NCI-H146 (cell line): ENCODE measurements around the gene EMP3.

Source experiments
- DNase-seq: peaks from one replicate; lab custom pipeline; 2025; lab: John Stamatoyannopoulos, UW

EMP3 gene

DNA sequence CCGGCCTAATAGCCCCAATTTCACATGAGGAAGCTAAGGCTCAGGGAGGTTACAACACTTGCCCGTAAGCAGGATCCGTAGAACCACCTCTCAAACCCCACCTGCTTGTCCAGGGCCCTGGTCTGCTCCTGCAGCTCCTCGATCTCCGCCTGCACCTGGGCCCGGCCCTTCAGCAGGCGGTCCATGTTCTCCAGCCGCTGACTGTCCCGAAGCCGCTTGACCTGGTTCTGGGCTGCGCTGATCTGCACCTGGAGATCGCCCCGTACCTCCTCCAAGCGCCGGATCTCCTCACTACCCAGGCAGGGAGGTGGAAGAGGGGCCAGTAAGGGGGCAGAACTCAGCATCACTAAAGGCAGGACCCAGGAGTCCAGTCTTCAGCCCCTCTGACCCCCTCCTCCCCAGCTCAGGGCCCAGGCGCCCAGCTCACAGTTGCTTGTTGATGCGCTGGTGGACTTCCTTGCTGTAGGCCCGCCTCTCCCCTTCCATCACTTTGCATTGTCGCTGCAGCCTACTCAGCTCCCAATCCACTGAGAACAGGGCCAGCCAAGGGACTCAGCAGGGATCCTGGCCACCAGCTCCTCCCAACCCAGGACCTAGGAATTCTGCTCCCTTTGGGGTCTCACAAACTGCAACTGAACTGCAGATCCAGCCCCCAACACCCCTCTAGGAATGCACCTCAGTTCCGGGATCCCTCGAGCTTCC lies 6.9 kb upstream of the EMP3 start:
- DNase-seq, result no peak

DNA sequence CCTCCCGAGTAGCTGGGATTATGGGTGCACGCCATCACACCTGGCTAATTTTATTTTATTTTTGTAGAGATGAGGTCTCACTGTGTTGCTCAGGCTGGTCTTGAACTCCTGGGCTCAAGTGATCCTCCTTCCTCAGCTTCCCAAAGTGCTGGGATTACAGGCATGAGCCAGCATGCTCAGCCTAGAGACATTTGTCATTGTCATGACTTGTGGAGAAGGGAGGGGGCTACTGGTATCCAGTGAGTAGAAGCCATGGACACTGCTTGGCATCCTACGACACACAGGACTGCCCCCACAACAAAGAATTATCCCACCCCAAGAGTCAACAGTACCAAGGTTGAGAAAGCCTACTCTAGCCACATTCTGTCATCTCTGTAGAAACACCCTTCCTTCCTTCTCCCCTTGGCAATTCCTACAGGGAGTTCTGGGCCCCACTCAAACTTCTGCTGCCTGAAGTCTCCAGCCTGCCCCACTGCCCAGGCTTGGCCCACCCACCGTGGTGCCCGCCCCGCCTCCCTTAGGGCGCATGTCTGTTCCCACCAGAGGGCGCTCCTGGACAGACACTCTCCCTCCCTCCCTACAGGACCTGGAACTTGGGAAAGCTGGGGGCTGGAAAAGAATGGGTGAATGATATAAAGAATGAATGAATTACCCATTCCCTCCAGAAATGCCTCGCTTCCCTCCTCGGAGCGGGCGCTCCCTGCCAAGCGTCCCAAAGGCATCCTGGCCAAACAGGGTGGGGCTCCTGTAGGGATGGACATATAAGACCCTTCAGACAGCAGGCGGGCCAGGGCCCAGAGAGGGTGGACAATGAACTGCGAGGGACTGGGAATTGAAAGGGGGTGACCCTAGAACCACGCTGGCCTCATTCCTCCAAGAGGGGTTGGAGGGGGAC lies 5.5 kb upstream of the EMP3 start:
- DNase-seq, result peak; percentile 83

DNA sequence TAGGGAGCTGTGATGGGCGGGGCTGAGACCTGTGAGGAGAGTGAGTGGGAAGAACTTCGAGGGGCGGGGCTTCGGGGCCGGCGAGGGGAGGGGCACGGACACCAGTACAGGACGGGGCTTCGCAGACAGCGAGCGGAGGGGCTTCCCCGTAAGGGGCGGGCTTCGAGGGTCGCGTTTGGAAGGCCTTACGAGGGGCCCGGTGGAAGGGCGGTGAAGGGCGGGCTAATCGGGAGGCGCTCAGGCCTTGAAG lies 4.1 kb upstream of the EMP3 start:
- DNase-seq, result peak; percentile 98

DNA sequence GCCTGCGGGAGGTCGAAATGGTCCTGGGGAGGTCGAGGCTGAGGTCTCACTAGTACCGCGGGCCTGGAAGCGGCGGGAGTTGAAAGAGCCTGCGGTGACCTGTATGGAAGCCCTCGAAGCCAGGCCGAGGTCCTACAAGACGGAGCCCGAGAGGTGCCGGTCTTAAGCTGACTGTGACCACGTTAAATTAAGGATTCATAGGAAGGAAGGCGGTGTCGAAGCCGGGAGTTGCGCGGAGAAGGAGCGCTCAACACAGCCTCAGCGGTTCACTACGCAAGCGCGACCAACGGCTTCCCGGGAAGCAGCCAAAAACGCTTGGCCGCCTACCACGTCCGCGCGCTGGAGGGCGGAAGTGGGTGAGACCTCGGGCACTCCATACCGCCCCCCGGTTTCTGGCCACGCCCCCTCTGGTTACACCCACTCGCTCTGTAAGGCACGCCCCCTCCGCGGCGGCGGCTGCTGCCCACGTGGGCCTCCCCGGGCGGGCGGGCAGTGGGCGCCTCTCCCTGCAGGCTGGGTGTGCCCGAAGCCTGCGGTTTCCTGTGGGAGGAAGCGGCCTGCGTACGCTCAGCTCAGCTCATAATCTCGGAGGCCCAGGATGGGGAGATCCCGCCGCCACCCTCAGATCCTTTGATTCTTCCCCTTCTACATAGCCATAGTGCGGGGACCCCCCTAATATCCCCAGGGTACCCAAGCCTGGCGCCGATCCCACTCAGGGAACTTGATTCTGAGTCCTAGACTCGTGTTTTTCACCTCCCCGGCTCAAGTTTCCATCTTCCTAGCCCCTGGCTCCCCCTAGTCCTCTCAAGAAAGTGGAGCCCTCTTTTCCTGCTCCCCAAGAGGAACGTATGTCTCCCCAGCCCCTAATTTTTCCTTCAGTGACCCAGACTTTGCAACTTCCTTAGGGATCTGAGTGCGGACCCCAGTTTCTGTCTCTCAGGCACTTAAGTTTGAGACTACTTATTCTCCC lies 3.4 kb upstream of the EMP3 start:
- peak; percentile 99 for DNase-seq

DNA sequence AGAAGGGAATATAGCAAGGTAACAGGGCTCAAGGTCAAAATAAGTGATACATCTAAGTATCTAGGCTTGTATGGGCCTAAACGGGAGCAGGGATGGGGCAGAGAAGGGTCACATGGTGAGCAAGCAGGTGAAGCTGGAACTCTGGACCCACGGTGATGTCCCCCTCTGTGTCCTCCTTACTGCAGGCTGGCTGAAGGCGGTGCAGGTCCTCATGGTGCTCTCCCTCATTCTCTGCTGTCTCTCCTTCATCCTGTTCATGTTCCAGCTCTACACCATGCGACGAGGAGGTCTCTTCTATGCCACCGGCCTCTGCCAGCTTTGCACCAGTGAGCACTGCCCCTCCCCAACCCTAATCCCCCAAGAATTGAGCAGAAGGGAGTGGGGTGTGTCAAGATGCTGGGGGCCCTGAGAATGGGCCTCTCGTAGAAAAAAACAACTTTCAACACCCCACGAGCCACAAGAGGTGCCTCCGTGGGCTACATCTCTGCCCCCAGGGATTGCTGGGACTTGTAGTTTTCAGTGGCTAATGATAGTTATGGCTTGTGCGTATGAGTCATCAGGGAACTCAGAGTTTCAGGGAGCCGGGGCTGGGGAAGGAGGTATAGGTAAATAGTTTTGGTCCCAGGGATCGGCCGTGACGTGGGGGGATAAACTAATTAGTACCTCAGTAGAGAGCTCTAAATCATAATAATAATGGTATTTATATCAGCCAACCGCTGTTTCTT lies 4.0 kb downstream of the EMP3 start:
- no peak for DNase-seq

DNA sequence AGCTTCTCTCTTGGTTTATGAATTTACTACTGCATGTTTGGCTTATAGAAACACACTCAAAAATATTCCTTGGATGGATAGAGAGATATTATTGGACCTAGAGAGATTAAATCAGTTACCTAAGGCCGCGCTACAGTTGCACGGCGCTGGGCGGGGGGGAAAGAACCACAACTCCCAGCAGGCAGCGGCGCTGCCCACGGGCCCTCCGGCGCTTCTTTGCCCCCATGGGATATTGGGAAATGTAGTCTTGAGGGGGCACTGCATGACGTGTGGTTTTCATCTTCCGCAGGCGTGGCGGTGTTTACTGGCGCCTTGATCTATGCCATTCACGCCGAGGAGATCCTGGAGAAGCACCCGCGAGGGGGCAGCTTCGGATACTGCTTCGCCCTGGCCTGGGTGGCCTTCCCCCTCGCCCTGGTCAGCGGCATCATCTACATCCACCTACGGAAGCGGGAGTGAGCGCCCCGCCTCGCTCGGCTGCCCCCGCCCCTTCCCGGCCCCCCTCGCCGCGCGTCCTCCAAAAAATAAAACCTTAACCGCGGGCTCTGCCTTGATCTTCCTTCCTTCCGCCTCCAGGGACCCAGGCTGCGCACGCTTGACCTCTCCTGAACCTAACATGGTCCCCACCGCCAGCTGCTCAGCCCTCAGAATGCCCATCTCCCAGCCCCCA lies 4.8 kb downstream of the EMP3 start:
- DNase-seq, result peak; percentile 97

DNA sequence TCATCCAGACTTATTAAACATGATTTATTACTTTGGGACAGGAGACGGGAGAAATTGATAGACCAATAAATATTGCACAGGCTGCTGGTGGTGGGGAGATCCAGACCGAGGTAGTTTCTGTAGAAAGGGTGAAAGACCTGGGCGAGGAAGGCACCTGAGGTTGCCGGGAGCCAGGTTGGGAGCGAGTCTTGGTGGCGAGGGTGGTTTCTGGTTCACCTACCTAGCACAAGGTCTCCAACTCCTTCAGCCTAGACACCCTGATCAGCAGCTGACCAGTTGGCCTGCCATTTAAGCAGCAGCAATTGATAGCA lies 7.0 kb downstream of the EMP3 start:
- DNase-seq, result no peak

DNA sequence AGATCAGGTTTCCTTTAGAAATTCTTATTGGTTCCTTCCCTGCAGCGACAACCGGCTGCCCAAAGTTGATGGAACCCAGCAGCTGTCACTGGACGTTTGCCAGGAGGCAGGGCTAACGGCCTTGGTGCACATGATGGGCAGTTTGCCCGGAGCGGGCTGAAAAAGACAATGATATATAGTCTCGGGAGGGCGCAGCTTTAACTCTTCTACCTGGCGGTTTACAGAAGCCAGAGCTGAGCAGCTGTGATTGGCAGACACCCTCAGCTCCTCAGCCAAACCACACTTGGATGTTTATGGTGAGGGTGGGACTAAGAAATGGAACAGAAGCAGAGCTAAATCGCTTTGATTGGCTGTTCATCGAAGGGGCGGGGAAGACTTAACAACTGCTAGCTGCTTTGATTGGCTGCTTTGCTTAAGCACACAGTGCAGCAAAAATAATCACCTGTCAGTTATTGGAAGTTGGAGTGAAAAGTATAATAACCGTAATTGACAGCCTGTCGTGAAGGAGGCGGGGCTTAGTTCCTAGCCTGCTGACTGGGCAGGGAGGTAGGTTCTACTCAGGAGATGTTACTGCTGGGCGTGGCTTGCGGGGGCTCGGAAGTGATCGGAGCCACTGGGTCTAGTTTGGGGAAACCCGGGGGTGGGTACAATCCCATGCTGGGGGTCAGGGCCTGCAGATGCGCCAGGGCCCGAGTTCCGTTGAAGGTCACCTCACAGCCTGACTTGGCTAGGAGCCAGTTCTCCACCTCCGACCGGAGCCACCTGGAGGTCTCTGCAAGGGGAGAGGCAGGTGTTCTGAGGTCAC lies 7.5 kb downstream of the EMP3 start:
- peak; percentile 100 for DNase-seq

DNA sequence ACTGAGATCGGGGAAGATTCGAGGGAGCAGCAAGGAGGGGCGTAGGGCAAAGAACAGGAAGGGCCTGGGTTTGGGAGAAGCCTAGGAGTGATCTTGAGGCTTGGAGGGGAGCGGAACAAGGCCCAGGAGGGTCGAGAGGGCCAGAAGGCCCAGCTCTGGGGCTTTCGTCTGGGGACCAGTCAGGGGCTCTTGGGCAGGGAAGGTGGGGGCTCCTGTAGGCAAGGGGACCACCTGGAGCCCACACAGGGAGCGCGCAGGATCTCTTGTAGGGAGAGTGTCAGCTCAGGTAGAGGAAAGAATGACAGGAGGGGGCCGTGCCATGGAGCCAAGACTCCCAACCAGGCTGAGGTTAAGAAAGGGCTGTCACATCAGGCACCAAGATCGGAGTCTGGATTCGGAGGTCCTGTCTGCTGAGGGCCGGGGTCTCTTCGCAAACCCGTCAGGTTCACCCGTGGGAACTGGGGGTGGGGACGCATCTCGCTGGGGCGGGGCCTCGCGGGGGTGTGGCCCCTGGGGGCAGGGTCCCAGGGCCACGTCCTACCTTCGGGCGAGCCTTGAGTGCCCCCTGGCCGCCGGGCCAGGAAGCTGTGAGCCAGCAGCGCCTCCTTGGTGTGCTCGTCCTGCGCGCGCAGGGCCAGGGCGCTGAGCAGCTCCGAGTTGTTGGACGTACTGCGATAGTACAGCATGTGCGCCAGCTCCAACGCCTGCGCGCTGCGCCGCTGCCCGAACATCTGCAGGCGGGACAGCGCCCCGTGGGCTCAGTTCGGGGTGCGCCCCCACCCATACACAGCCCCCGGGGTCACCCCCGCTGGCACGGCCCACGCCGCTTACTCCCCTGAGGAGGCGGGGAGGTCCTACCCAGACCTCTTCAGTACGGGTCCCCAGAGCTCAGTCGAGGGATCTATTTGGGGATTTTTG lies 8.4 kb downstream of the EMP3 start:
- DNase-seq, result peak; percentile 95

DNA sequence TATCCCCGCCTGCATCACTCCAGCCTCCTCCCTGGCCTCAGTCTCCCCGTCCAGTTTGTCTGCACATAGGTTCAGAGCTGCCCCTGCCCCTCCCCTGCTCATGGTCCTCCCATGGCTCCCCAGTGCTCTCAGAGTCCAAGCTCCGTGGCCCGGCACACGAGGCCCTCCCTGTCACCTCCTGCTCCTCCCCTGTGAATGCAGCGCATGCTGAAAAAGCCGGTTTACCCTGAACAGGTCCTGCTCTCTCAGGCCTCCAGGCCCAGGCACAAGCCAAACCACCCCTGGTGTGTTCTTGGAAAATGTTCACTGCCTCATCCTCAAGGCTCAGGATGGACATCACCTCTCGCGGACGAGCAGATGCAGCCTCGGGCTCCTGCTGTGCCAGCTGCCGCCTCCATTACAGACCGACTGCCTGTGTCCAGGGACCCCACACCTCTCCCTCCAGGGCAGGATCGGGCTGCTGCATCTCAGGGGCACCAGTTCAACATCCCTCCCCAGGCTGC lies 13.0 kb downstream of the EMP3 start:
- DNase-seq, result peak; percentile 63

DNA sequence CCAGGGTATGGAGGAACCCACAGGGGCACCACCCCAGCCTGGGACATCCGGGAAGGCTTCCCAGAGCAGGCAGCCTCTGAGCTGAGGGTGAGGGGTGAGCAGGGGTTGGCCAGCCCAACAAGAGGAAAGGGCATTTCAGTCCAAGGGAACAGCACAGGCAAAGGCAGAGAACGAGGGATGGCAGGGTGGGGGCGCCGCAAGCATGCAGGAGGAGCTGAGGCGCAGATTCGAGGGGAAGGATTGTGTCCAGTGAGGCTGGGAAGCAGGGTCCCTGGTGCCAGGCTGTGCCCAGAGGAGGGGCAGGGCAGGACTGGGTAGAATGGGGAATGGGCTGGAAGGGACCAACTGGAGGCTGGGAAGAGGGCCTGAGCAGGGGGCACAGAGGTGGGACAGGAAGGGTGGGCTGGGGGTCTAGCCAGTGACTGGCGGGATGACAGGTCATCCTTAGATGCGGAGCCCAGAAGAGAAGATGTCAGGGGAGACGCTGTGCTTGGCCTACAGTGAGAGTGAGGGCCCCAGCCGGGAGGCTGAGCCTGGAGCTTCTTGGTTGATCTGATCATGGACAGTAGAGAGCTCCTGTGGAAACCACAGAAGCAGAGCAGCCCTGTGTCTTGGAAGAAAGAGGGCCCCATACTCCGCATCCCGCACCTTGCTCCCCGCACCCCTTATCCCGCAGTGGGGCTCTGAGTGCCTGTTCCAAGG lies 13.6 kb downstream of the EMP3 start:
- no peak for DNase-seq

DNA sequence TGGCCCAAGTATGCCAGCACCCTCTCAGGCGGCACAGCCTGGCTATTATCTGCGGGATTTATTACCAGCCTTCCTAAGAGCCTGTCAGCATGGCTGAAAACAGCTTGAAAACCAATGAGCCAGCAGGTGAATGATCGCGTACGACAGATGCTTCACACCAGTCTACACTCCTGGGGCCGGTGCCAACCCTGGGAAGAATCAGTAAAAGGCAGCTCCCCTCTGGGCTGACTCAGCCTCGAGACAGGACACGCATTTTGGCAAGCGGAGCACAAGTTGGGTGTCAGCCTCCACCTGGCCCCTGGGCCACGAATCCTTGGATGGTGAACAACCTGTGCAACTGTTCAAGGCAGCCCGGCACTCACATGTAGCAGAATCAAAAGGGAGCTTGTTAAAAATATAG lies 15.6 kb downstream of the EMP3 start:
- no peak for DNase-seq

DNA sequence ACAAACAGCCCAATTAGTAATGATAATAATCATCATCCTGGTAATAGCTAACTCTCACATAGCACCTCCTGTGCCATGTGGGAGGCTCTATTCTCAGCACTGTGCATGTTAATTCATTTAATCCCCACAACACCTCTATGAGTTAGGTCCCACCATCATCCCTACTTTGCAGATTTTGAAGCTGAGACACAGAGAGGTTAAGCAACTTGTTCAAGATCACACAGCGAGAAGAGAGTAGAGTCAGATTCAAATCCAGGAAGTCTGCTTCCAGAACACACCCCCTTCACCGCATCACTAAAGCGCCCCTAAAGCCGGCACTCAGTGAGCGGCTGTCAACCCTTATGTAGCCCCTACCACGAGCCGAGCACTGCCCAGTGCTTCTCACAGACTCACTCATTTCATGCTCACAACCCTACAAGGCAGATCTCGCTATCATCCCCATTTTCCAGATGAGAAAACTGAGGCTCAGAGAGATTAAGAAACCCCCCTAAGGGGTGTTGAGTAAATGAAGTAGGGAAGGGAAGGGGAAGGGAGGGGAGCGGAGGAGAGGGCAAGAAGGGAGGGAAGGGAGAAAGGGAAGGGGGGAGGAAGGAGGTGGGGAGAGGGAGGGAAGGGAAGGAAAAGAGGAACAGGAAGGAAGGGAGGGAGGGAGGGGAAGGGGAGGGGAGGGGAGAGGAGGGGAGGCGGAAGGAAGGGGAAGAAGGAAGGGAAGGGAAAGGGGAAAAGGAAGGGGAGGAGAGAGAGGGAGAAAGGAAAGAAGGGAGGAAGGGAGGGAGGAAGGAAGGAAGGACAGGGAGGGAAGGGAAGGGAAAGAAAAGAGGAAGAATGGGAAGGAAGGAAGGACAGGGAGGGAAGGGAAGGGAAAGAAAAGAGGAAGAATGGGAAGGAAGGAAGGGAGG lies 16.4 kb downstream of the EMP3 start:
- DNase-seq, result no peak

DNA sequence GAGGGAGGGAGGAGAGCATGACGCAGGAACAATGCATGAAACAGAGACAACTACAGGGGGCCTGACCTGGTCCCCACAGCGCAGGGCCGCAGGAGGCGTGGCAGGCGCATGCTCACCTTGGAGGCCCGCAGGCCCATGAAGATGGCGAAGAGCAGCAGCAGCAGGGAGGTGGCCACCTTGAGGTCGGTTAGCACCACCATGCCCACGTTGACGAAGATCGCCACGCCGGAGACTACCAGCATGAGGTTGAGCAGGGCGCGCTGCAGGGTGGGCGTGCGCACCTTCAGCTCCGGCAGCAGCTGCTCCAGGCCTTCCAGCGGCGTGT lies 17.0 kb downstream of the EMP3 start:
- DNase-seq, result no peak

DNA sequence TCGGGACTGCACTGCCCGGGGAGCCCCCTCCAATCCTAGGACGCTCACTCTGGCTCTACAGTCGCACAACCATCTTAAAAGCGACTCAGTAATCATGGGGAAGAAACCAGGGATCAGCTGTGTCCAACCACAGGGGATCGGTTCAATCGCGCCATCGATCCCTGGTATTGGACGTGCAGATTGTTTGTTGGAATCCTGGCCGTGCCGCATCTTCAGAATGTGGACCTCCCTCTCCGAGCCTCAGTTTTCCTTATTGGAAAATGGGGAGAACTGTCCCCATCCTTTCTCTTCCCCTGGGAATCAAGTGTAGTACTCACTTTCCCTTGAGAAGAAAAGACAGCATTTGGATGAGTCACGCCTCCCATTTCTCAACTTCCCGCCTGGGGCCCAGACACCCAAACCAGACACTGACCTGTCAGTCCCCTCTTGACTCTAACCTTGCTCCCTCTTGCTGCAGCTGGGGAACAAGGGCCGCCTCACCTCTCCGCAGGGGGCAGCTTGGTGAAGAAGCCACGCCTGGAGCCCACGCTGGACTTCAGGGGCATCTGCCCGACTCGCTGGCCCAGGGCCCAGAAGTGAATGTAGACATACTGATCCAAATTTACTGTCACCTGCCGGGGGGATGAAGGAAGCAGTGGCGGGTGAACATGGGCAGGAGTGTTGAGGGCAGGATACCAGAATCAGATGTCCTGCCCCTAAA lies 17.6 kb downstream of the EMP3 start:
- no peak for DNase-seq

DNA sequence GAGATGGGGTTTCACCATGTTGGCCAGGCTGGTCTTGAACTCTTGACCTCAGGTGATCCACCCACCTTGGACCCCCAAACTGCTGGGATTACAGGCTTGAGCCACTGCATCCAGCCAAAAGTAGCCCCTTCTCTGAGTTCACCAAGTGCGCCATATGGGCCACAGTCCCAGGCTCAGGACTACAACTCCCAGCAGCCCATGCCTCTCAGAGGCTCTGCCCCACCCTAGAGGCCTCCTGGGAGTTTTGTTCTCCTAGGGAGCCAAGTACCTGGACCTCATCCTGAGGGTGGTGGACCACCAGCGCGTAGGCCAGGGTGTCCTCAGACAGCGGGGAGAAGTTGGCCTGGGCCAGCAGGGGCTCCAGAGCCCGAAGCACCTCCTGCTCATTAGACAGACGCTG lies 19.5 kb downstream of the EMP3 start:
- no peak for DNase-seq

DNA sequence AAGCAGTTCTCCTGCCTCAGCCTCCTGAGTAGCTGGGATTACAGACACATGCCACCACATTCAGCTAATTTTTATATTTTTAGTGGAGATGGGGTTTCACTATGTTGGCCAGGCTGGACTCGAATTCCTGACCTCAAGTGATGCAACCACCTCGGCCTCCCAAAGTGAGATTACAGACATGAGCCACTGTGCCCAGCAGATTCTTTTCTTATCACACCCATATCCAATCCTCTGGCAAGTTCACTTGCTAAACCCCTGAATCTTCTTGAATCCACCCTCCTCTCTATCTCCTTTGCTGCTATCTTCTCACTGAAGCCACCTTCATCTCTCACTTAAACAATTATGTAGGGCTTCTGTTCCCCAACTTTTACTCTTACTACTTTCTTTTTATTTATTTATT lies 20.8 kb downstream of the EMP3 start:
- DNase-seq, result no peak
